ENCODE data around the gene CREM. TPM values are rescaled to one million over a fixed set of nuclear protein-coding genes. Genes with fewer than 3 reads are reported as not detected.

CREM gene
- polyA plus RNA-seq, 1 of the 3 experiments (the other 2 are of a cell fraction) = 41.4 TPM

GRCh38 chr10:35211390-35211789 is 84.7 kb downstream of the CREM start:
- H3K79me2 ChIP-seq (ENCODE audit: insufficient read depth) = no peaks in the 10 kb centered on the region
- no peaks in the 10 kb centered on the region for H3K4me1 ChIP-seq (ENCODE audit: control insufficient read depth in 1 of 2, insufficient read depth in 2 of 2, low read depth in 1 of 2, low read length in 1 of 2)
- H3K9me2 ChIP-seq = no peaks in the 10 kb centered on the region
- WGBS (ENCODE audit: low lambda C conversion rate) = 88% methylated on average over 7 of the region's 7 CpGs
- TF ChIP-seq FOXJ3 (CRISPR knock-in tag; IDR thresholded peaks at IDR 0.05) = no peak
- no peak for TF ChIP-seq FOXM1 (IDR thresholded peaks at IDR 0.05; ENCODE audit: low read depth)
- H2AFZ ChIP-seq (ENCODE audit: low read depth) = no peak overlapping the region
- H3K36me3 ChIP-seq (replicated peaks in 1 of 2; ENCODE audit: control insufficient read depth in 1 of 2, insufficient read depth in 2 of 2, low read length in 1 of 2) = no peaks in the 10 kb centered on the region
- CTCF ChIA-PET = interaction anchor here (1.1 to 1.2 kb wide), 3 partner anchors 16 to 92 kb away, joined by 3 to 6 read pairs (median 3); no protein-coding TSS in a partner anchor
- no peaks in the 10 kb centered on the region for H4K20me1 ChIP-seq (ENCODE audit: insufficient read depth)
- no peak overlapping the region for H3K9ac ChIP-seq
- no peak for DNase-seq
- no peak overlapping the region for H3K4me2 ChIP-seq
- POLR2A ChIA-PET = interaction anchor here (0.6 kb wide), 1 partner anchor 61 kb away, joined by 3 read pairs; no protein-coding TSS in a partner anchor
- no peak overlapping the region for H3K4me3 ChIP-seq (ENCODE audit: low read depth in 2 of 2, low read length in 1 of 2)
- H3K27ac ChIP-seq (ENCODE audit: low read depth in 2 of 2, low read length in 1 of 2) = no peak overlapping the region
- H3F3A ChIP-seq (replicated peaks; ENCODE audit: insufficient read depth) = no peaks in the 10 kb centered on the region
- H3K9me3 ChIP-seq = no peaks in the 10 kb centered on the region
- no peaks in the 10 kb centered on the region for H3K27me3 ChIP-seq (ENCODE audit: insufficient read depth)

- Histone ChIP-seq H3K9me2 (no peaks in the 10 kb centered on the region), H4K20me1 (ENCODE audit: insufficient read depth) (no peaks in the 10 kb centered on the region), H3K27ac (ENCODE audit: low read depth in 2 of 2, low read length in 1 of 2) (no peak overlapping the region), H3K79me2 (ENCODE audit: insufficient read depth) (no peaks in the 10 kb centered on the region), H3K9me3 (no peaks in the 10 kb centered on the region), H2AFZ (ENCODE audit: low read depth) (no peak overlapping the region), H3K4me2 (no peak overlapping the region), H3K27me3 (ENCODE audit: insufficient read depth) (no peaks in the 10 kb centered on the region), H3K4me3 (ENCODE audit: low read depth in 2 of 2, low read length in 1 of 2) (no peak overlapping the region), H3K36me3 (replicated peaks in 1 of 2; ENCODE audit: control insufficient read depth in 1 of 2, insufficient read depth in 2 of 2, low read length in 1 of 2) (no peaks in the 10 kb centered on the region), H3K9ac (no peak overlapping the region), H3F3A (replicated peaks; ENCODE audit: insufficient read depth) (no peaks in the 10 kb centered on the region), H3K4me1 (ENCODE audit: control insufficient read depth in 1 of 2, insufficient read depth in 2 of 2, low read depth in 1 of 2, low read length in 1 of 2) (no peaks in the 10 kb centered on the region; a peak in 1 of 4 replicates)
- 88% methylated on average over 6 of the region's 6 CpGs for WGBS (ENCODE audit: low lambda C conversion rate)
- CTCF ChIA-PET = interaction anchor here (1.3 to 2.7 kb wide), 3 partner anchors 10 to 86 kb away, joined by 4 to 8 read pairs (median 5); partner anchors contain the start of gene CREM
- no peak for DNase-seq
- POLR2A ChIA-PET = no interaction called here
- no peak for TF ChIP-seq TEAD4 (IDR thresholded peaks at IDR 0.05; ENCODE audit: borderline replicate concordance, insufficient read depth)
- no peak for TF ChIP-seq GABPA (IDR thresholded peaks at IDR 0.05; ENCODE audit: low read depth)
- no peak for TF ChIP-seq NRF1 (IDR thresholded peaks at IDR 0.05; ENCODE audit: low read depth, low read length)
- TF ChIP-seq USF1 (IDR thresholded peaks at IDR 0.05; ENCODE audit: borderline replicate concordance, low read depth) = no peak
- no peak for TF ChIP-seq MAX (IDR thresholded peaks at IDR 0.05; ENCODE audit: low read depth)
- TF ChIP-seq REST (IDR thresholded peaks at IDR 0.05; ENCODE audit: low read depth, low read length) = no peak
- no peak for TF ChIP-seq POLR2AphosphoS5 (IDR thresholded peaks at IDR 0.05; ENCODE audit: low read depth, low read length)
- TF ChIP-seq JUND (IDR thresholded peaks at IDR 0.05) = no peak
- TF ChIP-seq EZH2phosphoT487 (IDR thresholded peaks at IDR 0.05; ENCODE audit: borderline replicate concordance, low read depth) = no peak
These were observed 86.2 kb downstream of the CREM start for GRCh38 chr10:35212856-35213255.
